Nucleus accumbens (tissue), 56 donors: ENCODE data around the gene JAGN1.
"Not testable (repeated sequence)": the region's sequence is repeated elsewhere in the genome, so short reads cannot be mapped to it uniquely, and the experiment has no call there.

ENCODE experiments used
- DNase-seq, 56 donors: peaks; one replicate each; lab custom pipeline; 2025; lab: John Stamatoyannopoulos, UW

Gene JAGN1

GRCh38 chr3:9896755-9897407 lies 6.5 kb downstream of the JAGN1 start:
- not testable (repeated sequence) for DNase-seq

GRCh38 chr3:9897408-9898372 lies 7.3 kb downstream of the JAGN1 start:
- DNase-seq: no peak

GRCh38 chr3:9898467-9899241 lies 8.2 kb downstream of the JAGN1 start:
- DNase-seq: no peak

- no peak for DNase-seq
These were observed 8.9 kb downstream of the JAGN1 start for GRCh38 chr3:9899289-9899791.

- not testable (repeated sequence) for DNase-seq
These were observed 10.6 kb downstream of the JAGN1 start for GRCh38 chr3:9900965-9901415.

GRCh38 chr3:9901967-9902366 lies 11.6 kb downstream of the JAGN1 start:
- no peak for DNase-seq

- peak in 18 of 56 donors; percentile 4 to 55 (median 26) for DNase-seq
These were observed 12.2 kb downstream of the JAGN1 start, which contains the start of gene IL17RE for GRCh38 chr3:9902372-9903237. Gene IL17RE (plus strand): TSS chr3:9902848. CDS start chr3:9902933, 85 bp downstream.

GRCh38 chr3:9903238-9903624 lies 12.8 kb downstream of the JAGN1 start:
- DNase-seq: peak in 8 of 56 donors; percentile 3 to 38 (median 6)

GRCh38 chr3:9903904-9904303 lies 13.5 kb downstream of the JAGN1 start:
- DNase-seq: no peak

GRCh38 chr3:9906480-9906879 lies 16.1 kb downstream of the JAGN1 start:
- DNase-seq: no peak

- DNase-seq: no peak
These were observed 17.9 kb downstream of the JAGN1 start for GRCh38 chr3:9908286-9908685.

GRCh38 chr3:9909221-9910013 lies 19.0 kb downstream of the JAGN1 start:
- DNase-seq: no peak

GRCh38 chr3:9911863-9912262 lies 21.5 kb downstream of the JAGN1 start:
- no peak for DNase-seq

- DNase-seq: no peak
These were observed 22.0 kb downstream of the JAGN1 start for GRCh38 chr3:9912294-9912935.

- DNase-seq: no peak
These were observed 23.2 kb downstream of the JAGN1 start for GRCh38 chr3:9913601-9914000.

GRCh38 chr3:9914011-9914410 lies 23.6 kb downstream of the JAGN1 start:
- no peak for DNase-seq

GRCh38 chr3:9914559-9915253 lies 24.3 kb downstream of the JAGN1 start:
- DNase-seq: no peak
